ENCODE results near the gene OXSM. TPM values are rescaled to one million over a fixed set of nuclear protein-coding genes. Genes with fewer than 3 reads are reported as not detected.

Gene OXSM
- total RNA-seq, 4 donors from 2014 or later, result 5.1 to 8.2 (median 7.3) TPM

GRCh38 chr3:25831578-25831977 lies 41.7 kb downstream of the OXSM start:
- no peaks in the 10 kb centered on the region for H3K27me3 ChIP-seq
- H3K36me3 ChIP-seq, result no peaks in the 10 kb centered on the region
- 19% methylated on average over 3 of the region's 3 CpGs for WGBS
- no peaks in the 10 kb centered on the region for H3K9me3 ChIP-seq
- no peak overlapping the region for H3K4me3 ChIP-seq
- DNase-seq (ENCODE audit: extremely low spot score), result no peak
- no peak for TF ChIP-seq EP300 (IDR thresholded peaks at IDR 0.05)
- TF ChIP-seq CTCF (IDR thresholded peaks at IDR 0.05), result peak in 1 of 3 experiments; percentile 30
- TF ChIP-seq POLR2AphosphoS5 (IDR thresholded peaks at IDR 0.05), result no peak
- no peak for TF ChIP-seq POLR2A (IDR thresholded peaks at IDR 0.05; ENCODE audit: low read depth)
- intact Hi-C loops (cut with DNase I), result no loop called here
- no peak overlapping the region for H3K27ac ChIP-seq (replicated peaks in 1 of 4)
- peaks cover 0 to 5% (median 0%) of the 10 kb centered on the region in 4 donors for H3K4me1 ChIP-seq

GRCh38 chr3:25834346-25834745 lies 44.5 kb downstream of the OXSM start:
- no peaks in the 10 kb centered on the region for H3K27me3 ChIP-seq
- no peak overlapping the region for H3K4me3 ChIP-seq
- intact Hi-C loops (cut with DNase I), result no loop called here
- no peaks in the 10 kb centered on the region for H3K9me3 ChIP-seq
- no peak overlapping the region for H3K27ac ChIP-seq (replicated peaks in 1 of 4)
- no peaks in the 10 kb centered on the region for H3K36me3 ChIP-seq
- H3K4me1 ChIP-seq, result peaks cover 0 to 5% (median 0%) of the 10 kb centered on the region in 4 donors
- no peak for DNase-seq (ENCODE audit: extremely low spot score)
- TF ChIP-seq POLR2A (IDR thresholded peaks at IDR 0.05; ENCODE audit: low read depth), result no peak
- TF ChIP-seq EP300 (IDR thresholded peaks at IDR 0.05), result no peak
- no peak for TF ChIP-seq POLR2AphosphoS5 (IDR thresholded peaks at IDR 0.05)
- TF ChIP-seq CTCF (IDR thresholded peaks at IDR 0.05), result no peak

- Histone ChIP-seq H3K27ac (replicated peaks in 1 of 4) (no peak overlapping the region), H3K36me3 (no peaks in the 10 kb centered on the region), H3K27me3 (no peaks in the 10 kb centered on the region), H3K4me1 (no peaks in the 10 kb centered on the region), H3K4me3 (no peak overlapping the region), H3K9me3 (no peaks in the 10 kb centered on the region)
- 100% methylated on average over 1 of the region's 2 CpGs for WGBS
- TF ChIP-seq CTCF (IDR thresholded peaks at IDR 0.05), result no peak
- no peak for TF ChIP-seq POLR2A (IDR thresholded peaks at IDR 0.05; ENCODE audit: low read depth)
- no peak for TF ChIP-seq POLR2AphosphoS5 (IDR thresholded peaks at IDR 0.05)
- no peak for TF ChIP-seq EP300 (IDR thresholded peaks at IDR 0.05)
- DNase-seq (ENCODE audit: extremely low spot score), result no peak
- intact Hi-C loops (cut with DNase I), result no loop called here
Observed at GRCh38 chr3:25836579-25836978, 46.7 kb downstream of the OXSM start.

- H3K4me3 ChIP-seq, result no peak overlapping the region
- no peak overlapping the region for H3K27ac ChIP-seq (replicated peaks in 1 of 4)
- 0% methylated on average over 1 of the region's 1 CpG for WGBS
- no peaks in the 10 kb centered on the region for H3K9me3 ChIP-seq
- TF ChIP-seq CTCF (IDR thresholded peaks at IDR 0.05) (no peak), POLR2A (IDR thresholded peaks at IDR 0.05; ENCODE audit: low read depth) (no peak), POLR2AphosphoS5 (IDR thresholded peaks at IDR 0.05) (no peak), EP300 (IDR thresholded peaks at IDR 0.05) (no peak)
- no peaks in the 10 kb centered on the region for H3K36me3 ChIP-seq
- no peaks in the 10 kb centered on the region for H3K4me1 ChIP-seq
- intact Hi-C loops (cut with DNase I), result no loop called here
- no peak for DNase-seq (ENCODE audit: extremely low spot score)
- H3K27me3 ChIP-seq, result no peaks in the 10 kb centered on the region
Observed at GRCh38 chr3:25837038-25837437, 47.1 kb downstream of the OXSM start.

GRCh38 chr3:25840099-25840498 lies 50.2 kb downstream of the OXSM start:
- no peak for DNase-seq (ENCODE audit: extremely low spot score)
- TF ChIP-seq CTCF (IDR thresholded peaks at IDR 0.05), result no peak
- no peak for TF ChIP-seq EP300 (IDR thresholded peaks at IDR 0.05)
- no peak for TF ChIP-seq POLR2AphosphoS5 (IDR thresholded peaks at IDR 0.05)
- no peaks in the 10 kb centered on the region for H3K36me3 ChIP-seq
- H3K27ac ChIP-seq (replicated peaks in 1 of 4), result no peak overlapping the region
- 84% methylated on average over 3 of the region's 3 CpGs for WGBS
- intact Hi-C loops (cut with DNase I), result loop anchor here (5.0 kb wide), 1 partner anchor 277 kb away; no protein-coding TSS in a partner anchor
- no peaks in the 10 kb centered on the region for H3K27me3 ChIP-seq
- no peak overlapping the region for H3K4me3 ChIP-seq
- H3K9me3 ChIP-seq, result no peaks in the 10 kb centered on the region
- H3K4me1 ChIP-seq, result no peaks in the 10 kb centered on the region

All from esophagus muscularis mucosa (tissue), 4 donors.